KOPT-K1 (cell line): Measurements from ENCODE around the gene AS3MT.
A peak's percentile ranks its signal among the peaks of the same experiment; 100 is the strongest.

Experiments used
- H3K27ac ChIP-seq: fragments of 200-600 bp; sonication (generic); 2 replicates; pipeline ENCODE4 v1.5.1; 2016; ENCODE audit warnings: antibody characterized with exemption, mild to moderate bottlenecking, low read depth, low read length; ENCODE audit not compliant: poor library complexity, severe bottlenecking
- H3K36me3 ChIP-seq: fragments of 200-600 bp; sonication (generic); 2 replicates; pipeline ENCODE4 v1.5.1; 2017; ENCODE audit warnings: antibody characterized with exemption, mild to moderate bottlenecking, low read length, moderate library complexity; ENCODE audit not compliant: insufficient read depth
- H3K9me3 ChIP-seq: fragments of 200-600 bp; sonication (generic); 2 replicates; pipeline ENCODE4 v1.5.1; 2017; ENCODE audit warnings: antibody characterized with exemption, low read length, mild to moderate bottlenecking; ENCODE audit not compliant: insufficient read depth, poor library complexity, severe bottlenecking

Gene AS3MT

GRCh38 chr10:102878629-102879028 is 9.4 kb downstream of the AS3MT start:
- Histone ChIP-seq H3K27ac (no peak overlapping the region), H3K9me3 (no peaks in the 10 kb centered on the region), H3K36me3 (peaks cover 26% of the 10 kb centered on the region; the same call in 1 of the 2 replicates)

GRCh38 chr10:102880256-102880655 is 11.0 kb downstream of the AS3MT start:
- peaks cover 26% of the 10 kb centered on the region; the same call in 1 of the 2 replicates for H3K36me3 ChIP-seq
- no peaks in the 10 kb centered on the region for H3K9me3 ChIP-seq
- no peak overlapping the region for H3K27ac ChIP-seq

- Histone ChIP-seq H3K9me3 (no peaks in the 10 kb centered on the region), H3K36me3 (peaks cover 16% of the 10 kb centered on the region; the same call in 1 of the 2 replicates), H3K27ac (no peak overlapping the region)
Measured at GRCh38 chr10:102888048-102888447, 18.8 kb downstream of the AS3MT start.

- Histone ChIP-seq H3K27ac (no peak overlapping the region), H3K36me3 (peaks cover 24% of the 10 kb centered on the region), H3K9me3 (no peaks in the 10 kb centered on the region)
Measured at GRCh38 chr10:102894466-102895213, 25.4 kb downstream of the AS3MT start.

- Histone ChIP-seq H3K27ac (no peak overlapping the region), H3K36me3 (peaks cover 4% of the 10 kb centered on the region; the same call in 1 of the 2 replicates), H3K9me3 (no peaks in the 10 kb centered on the region)
Measured at GRCh38 chr10:102900006-102900405, 30.7 kb downstream of the AS3MT start.

- Histone ChIP-seq H3K36me3 (no peaks in the 10 kb centered on the region), H3K9me3 (no peaks in the 10 kb centered on the region), H3K27ac (no peak overlapping the region)
Measured at GRCh38 chr10:102904346-102904745, 35.1 kb downstream of the AS3MT start.

- H3K9me3 ChIP-seq, result no peaks in the 10 kb centered on the region
- no peak overlapping the region for H3K27ac ChIP-seq
- H3K36me3 ChIP-seq, result no peaks in the 10 kb centered on the region
Measured at GRCh38 chr10:102906507-102906906, 37.2 kb downstream of the AS3MT start.

GRCh38 chr10:102914781-102915180 is 45.5 kb downstream of the AS3MT start:
- H3K27ac ChIP-seq, result no peak overlapping the region
- no peaks in the 10 kb centered on the region for H3K36me3 ChIP-seq
- no peaks in the 10 kb centered on the region for H3K9me3 ChIP-seq

GRCh38 chr10:102916173-102916572 is 46.9 kb downstream of the AS3MT start:
- no peaks in the 10 kb centered on the region for H3K36me3 ChIP-seq
- no peak overlapping the region for H3K27ac ChIP-seq
- H3K9me3 ChIP-seq, result no peaks in the 10 kb centered on the region

GRCh38 chr10:102917314-102917961 is 48.2 kb downstream of the AS3MT start:
- Histone ChIP-seq H3K9me3 (no peaks in the 10 kb centered on the region), H3K27ac (peak overlapping the region; percentile 45), H3K36me3 (no peaks in the 10 kb centered on the region)

GRCh38 chr10:102917962-102918816 is 48.9 kb downstream of the AS3MT start, which contains the start of gene CNNM2:
CNNM2 (plus strand) TSS chr10:102918294; CDS start chr10:102918481, 187 bp downstream.
- Histone ChIP-seq H3K36me3 (no peaks in the 10 kb centered on the region), H3K27ac (peak within 1 kb of the TSS; percentile 63), H3K9me3 (no peaks in the 10 kb centered on the region)

GRCh38 chr10:102918817-102919245 is 49.6 kb downstream of the AS3MT start:
- H3K27ac ChIP-seq, result peak overlapping the region; percentile 63
- no peaks in the 10 kb centered on the region for H3K9me3 ChIP-seq
- no peaks in the 10 kb centered on the region for H3K36me3 ChIP-seq

GRCh38 chr10:102919246-102919959 is 50.1 kb downstream of the AS3MT start:
- Histone ChIP-seq H3K36me3 (no peaks in the 10 kb centered on the region), H3K27ac (peak overlapping the region; percentile 63), H3K9me3 (no peaks in the 10 kb centered on the region)

- H3K9me3 ChIP-seq, result no peaks in the 10 kb centered on the region
- no peak overlapping the region for H3K27ac ChIP-seq
- no peaks in the 10 kb centered on the region for H3K36me3 ChIP-seq
Measured at GRCh38 chr10:102919992-102920739, 50.9 kb downstream of the AS3MT start.
